Activated naive CD8-positive, alpha-beta T cell (primary cell): ENCODE measurements around the gene SPPL2B.
"Not testable (repeated sequence)": the region's sequence is repeated elsewhere in the genome, so short reads cannot be mapped to it uniquely, and the experiment has no call there.

ENCODE experiments used
- H3K27ac Mint-ChIP-seq: one replicate; pipeline ENCODE4 v1.8.0; 2021; ENCODE audit warnings: mixed read lengths
- H3K27me3 Mint-ChIP-seq: one replicate; pipeline ENCODE4 v1.8.0; 2021; ENCODE audit warnings: mixed read lengths
- H3K36me3 Mint-ChIP-seq: one replicate; pipeline ENCODE4 v1.8.0; 2021; ENCODE audit warnings: mixed read lengths
- H3K4me1 Mint-ChIP-seq: one replicate; pipeline ENCODE4 v1.8.0; 2021; ENCODE audit warnings: low read depth, mixed read lengths
- H3K4me3 Mint-ChIP-seq: one replicate; pipeline ENCODE4 v1.8.0; 2021; ENCODE audit warnings: mild to moderate bottlenecking, mixed read lengths
- H3K9me3 Mint-ChIP-seq: one replicate; pipeline ENCODE4 v1.8.0; 2021; ENCODE audit warnings: low read depth, mixed read lengths

Gene SPPL2B

DNA sequence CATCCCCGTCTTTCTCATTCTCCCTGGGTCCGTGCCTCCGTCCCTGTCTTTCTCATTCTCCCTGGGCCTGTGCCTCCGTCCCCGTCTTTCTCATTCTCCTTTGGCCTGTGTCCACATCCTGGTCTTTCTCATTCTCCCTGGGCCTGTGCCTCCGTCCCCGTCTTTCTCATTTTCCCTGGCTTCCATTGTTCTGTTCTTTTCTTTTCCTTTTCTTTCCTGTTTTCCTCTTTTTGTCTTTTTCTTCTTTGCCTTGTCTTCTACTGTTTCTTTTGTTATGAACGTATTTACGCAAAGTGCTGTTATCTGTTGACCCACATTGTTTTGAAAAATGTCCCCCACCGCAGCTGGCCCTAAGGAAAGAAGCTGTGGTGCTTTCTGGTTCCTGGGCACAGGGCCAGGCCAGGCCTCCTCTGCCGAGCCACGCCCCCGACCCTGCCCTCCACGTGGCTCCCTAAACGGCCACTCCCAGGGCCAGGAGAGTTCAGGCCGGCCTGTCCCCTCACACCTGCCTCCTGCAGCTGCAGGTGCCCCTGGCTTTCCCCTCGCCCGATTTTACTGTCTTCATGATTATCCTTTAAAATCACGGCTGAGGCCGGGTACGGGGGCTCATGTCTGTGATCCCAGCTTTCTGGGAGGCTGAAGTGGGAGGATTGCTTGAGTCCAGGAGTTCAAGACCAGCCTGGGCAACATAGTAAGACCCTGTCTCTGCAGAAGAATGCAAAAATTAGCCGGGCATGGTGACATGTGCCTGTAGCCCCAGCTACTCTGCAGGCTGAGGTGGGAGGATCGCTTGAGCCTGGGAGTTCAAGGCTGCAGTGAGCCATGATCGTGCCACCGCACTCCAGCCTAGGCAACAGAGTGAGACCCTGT, 17.5 kb downstream of the SPPL2B start:
- H3K27ac Mint-ChIP-seq: no peak overlapping the region
- H3K27me3 Mint-ChIP-seq: no peaks in the 10 kb centered on the region
- H3K4me3 Mint-ChIP-seq: no peak overlapping the region
- no peaks in the 10 kb centered on the region for H3K4me1 Mint-ChIP-seq
- no peaks in the 10 kb centered on the region for H3K36me3 Mint-ChIP-seq
- no peaks in the 10 kb centered on the region for H3K9me3 Mint-ChIP-seq

- H3K9me3 Mint-ChIP-seq, H3K27me3 Mint-ChIP-seq, H3K27ac Mint-ChIP-seq, H3K36me3 Mint-ChIP-seq, H3K4me3 Mint-ChIP-seq, H3K4me1 Mint-ChIP-seq: not testable (repeated sequence)
Measured at GRCh38 chr19:2349818-2350217, 21.3 kb downstream of the SPPL2B start.

- H3K4me1 Mint-ChIP-seq: no peaks in the 10 kb centered on the region
- H3K36me3 Mint-ChIP-seq: no peaks in the 10 kb centered on the region
- no peak overlapping the region for H3K4me3 Mint-ChIP-seq
- H3K27me3 Mint-ChIP-seq: no peaks in the 10 kb centered on the region
- no peak overlapping the region for H3K27ac Mint-ChIP-seq
- H3K9me3 Mint-ChIP-seq: no peaks in the 10 kb centered on the region
Measured at GRCh38 chr19:2350656-2351055, 22.2 kb downstream of the SPPL2B start.

- no peak overlapping the region for H3K4me3 Mint-ChIP-seq
- no peaks in the 10 kb centered on the region for H3K36me3 Mint-ChIP-seq
Measured at GRCh38 chr19:2351591-2351990, 23.1 kb downstream of the SPPL2B start.

DNA sequence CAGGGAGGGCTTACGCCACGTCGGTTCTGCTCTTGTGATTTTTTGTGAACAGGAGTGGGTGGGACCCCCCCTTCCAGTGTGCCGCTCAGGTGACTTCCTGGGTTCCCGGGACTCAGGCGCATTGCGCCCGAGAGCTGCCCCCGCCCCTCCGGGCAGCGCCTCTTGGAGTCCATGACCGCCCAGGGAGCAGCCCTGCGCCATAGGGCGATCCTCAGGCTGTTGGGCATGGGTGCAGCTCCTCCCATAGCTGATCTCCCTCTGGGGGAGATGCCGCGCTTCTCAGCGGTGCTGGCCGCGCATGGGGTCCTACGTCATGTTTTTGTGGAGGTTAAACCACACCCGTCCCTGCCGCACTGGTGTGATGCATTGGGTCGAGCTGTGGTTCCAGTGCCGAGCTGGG, 23.6 kb downstream of the SPPL2B start:
- H3K36me3 Mint-ChIP-seq: no peaks in the 10 kb centered on the region
- H3K27ac Mint-ChIP-seq: no peak overlapping the region
- no peaks in the 10 kb centered on the region for H3K4me1 Mint-ChIP-seq
- H3K4me3 Mint-ChIP-seq: no peak overlapping the region
- no peaks in the 10 kb centered on the region for H3K9me3 Mint-ChIP-seq
- H3K27me3 Mint-ChIP-seq: no peaks in the 10 kb centered on the region

More at GRCh38 chr19:2351591-2351990, 23.1 kb downstream of the SPPL2B start:
- Mint-ChIP-seq H3K9me3 (no peaks in the 10 kb centered on the region), H3K27ac (no peak overlapping the region), H3K27me3 (no peaks in the 10 kb centered on the region), H3K4me1 (no peaks in the 10 kb centered on the region)

DNA sequence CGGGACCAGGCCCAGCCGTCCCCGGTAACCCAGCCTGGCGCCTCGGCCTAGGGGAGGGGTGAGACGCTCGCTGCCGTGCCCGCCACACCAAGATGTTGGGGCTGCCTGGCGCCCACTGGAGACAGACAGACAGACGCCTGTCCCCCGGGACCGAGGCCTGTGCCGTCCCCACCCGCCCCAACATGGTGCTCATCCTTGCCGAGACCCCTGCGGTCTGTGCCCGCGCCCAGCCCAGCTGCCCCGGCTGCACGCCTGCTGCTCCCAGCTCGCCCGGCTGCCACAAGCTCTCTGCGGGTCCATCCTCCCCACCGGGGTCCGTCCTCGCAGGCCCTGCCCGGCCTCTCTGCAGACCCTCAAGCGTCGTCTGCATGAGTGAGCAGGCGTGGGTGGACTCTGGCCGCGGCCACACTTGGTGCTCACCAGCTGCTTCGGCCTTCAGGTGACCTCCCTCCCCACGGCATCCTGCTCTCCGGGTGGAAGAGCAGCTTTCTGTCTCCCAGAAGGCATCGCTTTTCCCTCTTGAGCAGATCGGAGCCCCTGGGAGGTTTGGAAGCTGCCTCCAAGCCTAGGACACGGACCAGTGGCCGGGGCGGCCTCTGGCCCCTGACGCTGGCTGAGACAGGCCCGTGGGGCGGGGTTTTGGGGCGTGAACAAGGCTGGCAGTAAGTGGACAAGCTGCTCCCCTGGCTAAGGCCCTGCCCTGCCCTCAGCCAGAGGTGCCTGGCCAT, 24.8 kb downstream of the SPPL2B start:
- Mint-ChIP-seq H3K27me3 (no peaks in the 10 kb centered on the region), H3K4me1 (no peaks in the 10 kb centered on the region), H3K4me3 (no peak overlapping the region), H3K36me3 (no peaks in the 10 kb centered on the region), H3K27ac (no peak overlapping the region), H3K9me3 (no peaks in the 10 kb centered on the region)

GRCh38 chr19:2353887-2354592, 25.6 kb downstream of the SPPL2B start:
- no peak overlapping the region for H3K27ac Mint-ChIP-seq
- no peaks in the 10 kb centered on the region for H3K27me3 Mint-ChIP-seq
- H3K36me3 Mint-ChIP-seq: no peaks in the 10 kb centered on the region
- H3K4me3 Mint-ChIP-seq: no peak overlapping the region
- H3K4me1 Mint-ChIP-seq: no peaks in the 10 kb centered on the region
- no peaks in the 10 kb centered on the region for H3K9me3 Mint-ChIP-seq

DNA sequence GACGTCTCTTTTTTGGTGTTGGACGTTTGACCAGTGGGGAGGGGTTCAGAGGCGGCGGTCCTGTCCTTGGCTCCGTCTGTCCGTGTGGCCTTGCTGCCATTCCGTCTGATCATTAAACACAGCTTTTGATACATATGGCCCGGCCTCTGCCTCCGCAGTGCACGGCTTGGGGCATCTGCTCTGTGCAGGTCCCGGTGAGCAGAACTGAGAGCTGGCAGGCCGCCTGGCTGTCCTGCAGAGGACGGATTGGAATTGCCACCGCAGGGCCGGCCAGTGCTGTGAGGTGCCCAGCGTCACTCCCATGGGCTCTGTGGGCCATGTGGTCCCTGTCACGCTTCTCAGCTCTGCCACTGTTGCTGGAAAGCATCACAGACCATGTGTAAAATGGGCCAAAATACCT, 26.2 kb downstream of the SPPL2B start:
- no peaks in the 10 kb centered on the region for H3K36me3 Mint-ChIP-seq
- no peaks in the 10 kb centered on the region for H3K4me1 Mint-ChIP-seq
- H3K27ac Mint-ChIP-seq: no peak overlapping the region
- H3K9me3 Mint-ChIP-seq: no peaks in the 10 kb centered on the region
- H3K27me3 Mint-ChIP-seq: no peaks in the 10 kb centered on the region
- H3K4me3 Mint-ChIP-seq: no peak overlapping the region

GRCh38 chr19:2355168-2356035, 26.9 kb downstream of the SPPL2B start:
- Mint-ChIP-seq H3K9me3 (no peaks in the 10 kb centered on the region), H3K4me3 (no peak overlapping the region), H3K4me1 (peaks cover 1% of the 10 kb centered on the region), H3K27ac (no peak overlapping the region), H3K36me3 (no peaks in the 10 kb centered on the region), H3K27me3 (peaks cover under 1% of the 10 kb centered on the region)

- H3K36me3 Mint-ChIP-seq: no peaks in the 10 kb centered on the region
- H3K27ac Mint-ChIP-seq: no peak overlapping the region
- no peaks in the 10 kb centered on the region for H3K9me3 Mint-ChIP-seq
- peaks cover 4% of the 10 kb centered on the region for H3K27me3 Mint-ChIP-seq
- H3K4me3 Mint-ChIP-seq: no peak overlapping the region
- H3K4me1 Mint-ChIP-seq: peaks cover 5% of the 10 kb centered on the region
Measured at GRCh38 chr19:2356036-2356646, 27.7 kb downstream of the SPPL2B start.

GRCh38 chr19:2357279-2358206, 29.1 kb downstream of the SPPL2B start:
- H3K36me3 Mint-ChIP-seq: no peaks in the 10 kb centered on the region
- H3K27ac Mint-ChIP-seq: no peak overlapping the region
- H3K27me3 Mint-ChIP-seq: peaks cover 4% of the 10 kb centered on the region
- no peaks in the 10 kb centered on the region for H3K9me3 Mint-ChIP-seq
- H3K4me3 Mint-ChIP-seq: no peak overlapping the region
- peaks cover 5% of the 10 kb centered on the region for H3K4me1 Mint-ChIP-seq

DNA sequence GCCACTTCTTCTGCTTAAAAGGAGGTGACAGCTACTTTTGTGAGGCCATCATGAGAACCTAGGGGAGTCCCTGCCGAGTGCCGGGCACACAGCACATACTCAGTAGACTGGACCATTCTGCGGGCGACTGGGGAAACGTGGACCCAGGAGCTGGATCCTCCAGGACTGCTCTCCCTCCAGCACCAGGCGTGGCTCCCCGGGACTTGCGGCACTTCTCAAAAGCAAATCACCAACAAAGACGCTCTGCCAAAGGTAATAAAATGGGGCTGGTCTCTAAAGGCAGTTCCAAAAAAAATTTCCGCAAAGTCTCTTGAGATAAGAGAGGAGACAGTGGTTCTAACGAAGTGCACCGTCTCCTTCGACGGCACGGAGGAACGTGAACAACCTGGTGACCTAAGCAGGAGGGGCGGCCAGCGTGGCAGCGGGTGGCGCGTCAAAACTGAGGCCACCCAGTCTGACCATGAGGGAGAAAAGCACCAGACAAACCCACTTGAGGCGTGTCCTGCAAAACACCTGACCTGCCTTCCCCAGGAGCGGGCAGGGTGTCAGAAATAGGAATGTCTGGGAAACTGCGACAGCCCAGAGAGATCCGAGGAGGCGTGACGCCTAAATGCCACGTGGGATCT, 30.2 kb downstream of the SPPL2B start:
- Mint-ChIP-seq H3K9me3 (no peaks in the 10 kb centered on the region), H3K4me3 (no peak overlapping the region), H3K36me3 (no peaks in the 10 kb centered on the region), H3K4me1 (peaks cover 5% of the 10 kb centered on the region), H3K27ac (no peak overlapping the region), H3K27me3 (peaks cover 4% of the 10 kb centered on the region)
